Putamen (tissue), 1 donor: Measurements from ENCODE around the gene TMEM212.
A peak's percentile ranks its signal among the peaks of the same experiment; 100 is the strongest.
"Not testable (repeated sequence)": the region's sequence is repeated elsewhere in the genome, so short reads cannot be mapped to it uniquely, and the experiment has no call there.

Experiments used
- DNase-seq: peaks from one replicate; pipeline ENCODE4 v3.0.0-alpha.2; 2016; ENCODE audit warnings: low spot score

Gene TMEM212

GRCh38 chr3:171813278-171813896, 29.8 kb upstream of the TMEM212 start:
- DNase-seq = no peak

- DNase-seq = no peak
Measured at GRCh38 chr3:171813897-171814460, 29.2 kb upstream of the TMEM212 start.

- not testable (repeated sequence) for DNase-seq
Measured at GRCh38 chr3:171814662-171815061, 28.5 kb upstream of the TMEM212 start.

- DNase-seq = no peak
Measured at GRCh38 chr3:171815973-171816595, 27.1 kb upstream of the TMEM212 start.

- DNase-seq = no peak
Measured at GRCh38 chr3:171817074-171817800, 25.9 kb upstream of the TMEM212 start.

- DNase-seq = no peak
Measured at GRCh38 chr3:171821044-171821443, 22.1 kb upstream of the TMEM212 start.

GRCh38 chr3:171821778-171822358, 21.3 kb upstream of the TMEM212 start:
- DNase-seq = no peak

GRCh38 chr3:171822431-171823106, 20.6 kb upstream of the TMEM212 start:
- no peak for DNase-seq

GRCh38 chr3:171824116-171824515, 19.0 kb upstream of the TMEM212 start:
- DNase-seq = no peak

GRCh38 chr3:171824824-171825221, 18.3 kb upstream of the TMEM212 start:
- no peak for DNase-seq

- DNase-seq = no peak
Measured at GRCh38 chr3:171825222-171825828, 17.8 kb upstream of the TMEM212 start.

- no peak for DNase-seq
Measured at GRCh38 chr3:171827385-171827784, 15.8 kb upstream of the TMEM212 start.

- DNase-seq = no peak
Measured at GRCh38 chr3:171827836-171828458, 15.2 kb upstream of the TMEM212 start.

- no peak for DNase-seq
Measured at GRCh38 chr3:171828902-171829770, 14.0 kb upstream of the TMEM212 start.

- peak; percentile 65 for DNase-seq
Measured at GRCh38 chr3:171829841-171830517, 13.2 kb upstream of the TMEM212 start.

GRCh38 chr3:171830518-171830875, 12.7 kb upstream of the TMEM212 start:
- DNase-seq = no peak

- no peak for DNase-seq
Measured at GRCh38 chr3:171831936-171832335, 11.2 kb upstream of the TMEM212 start.

- DNase-seq = no peak
Measured at GRCh38 chr3:171832989-171833388, 10.2 kb upstream of the TMEM212 start.

- DNase-seq = no peak
Measured at GRCh38 chr3:171833789-171834460, 9.2 kb upstream of the TMEM212 start.
